ENCODE measurements around the gene LRRC56. TPM values are rescaled to one million over a fixed set of nuclear protein-coding genes. Genes with fewer than 3 reads are reported as not detected.
A peak's percentile ranks its signal among the peaks of the same experiment; 100 is the strongest.

LRRC56 gene
- total RNA-seq, 1 donor from 2014 or later: not detected

DNA sequence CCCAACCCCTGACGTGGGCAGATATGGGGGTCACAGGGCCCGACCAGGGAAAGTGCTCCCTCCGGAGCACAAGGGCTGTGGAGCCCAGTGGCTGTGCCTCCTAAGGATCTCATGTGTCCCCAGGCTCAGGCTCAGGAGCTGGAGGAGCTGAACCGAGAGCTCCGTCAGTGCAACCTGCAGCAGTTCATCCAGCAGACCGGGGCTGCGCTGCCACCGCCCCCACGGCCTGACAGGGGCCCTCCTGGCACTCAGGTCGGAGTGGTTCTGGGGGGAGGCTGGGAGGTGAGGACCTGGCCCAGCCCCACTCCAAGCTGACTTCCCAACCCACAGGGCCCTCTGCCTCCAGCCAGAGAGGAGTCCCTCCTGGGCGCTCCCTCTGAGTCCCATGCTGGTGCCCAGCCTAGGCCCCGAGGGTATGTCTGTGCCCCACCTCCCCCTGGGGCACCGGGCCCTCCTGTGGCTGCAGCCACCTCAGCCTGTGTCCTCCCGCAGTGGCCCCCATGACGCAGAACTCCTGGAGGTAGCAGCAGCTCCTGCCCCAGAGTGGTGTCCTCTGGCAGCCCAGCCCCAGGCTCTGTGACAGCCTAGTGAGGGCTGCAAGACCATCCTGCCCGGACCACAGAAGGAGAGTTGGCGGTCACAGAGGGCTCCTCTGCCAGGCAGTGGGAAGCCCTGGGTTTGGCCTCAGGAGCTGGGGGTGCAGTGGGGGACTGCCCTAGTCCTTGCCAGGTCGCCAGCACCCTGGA is 25.9 kb downstream of the LRRC56 start:
- Histone ChIP-seq H3K4me1 (peaks cover 5 to 14% of the 10 kb centered on the region in 2 donors), H3K4me3 (no peak overlapping the region), H3K27me3 (no peaks in the 10 kb centered on the region), H3K9me3 (no peaks in the 10 kb centered on the region), H3K36me3 (no peaks in the 10 kb centered on the region), H3K27ac (no peak overlapping the region)
- intact Hi-C loops (cut with DNase I): no loop called here
- TF ChIP-seq, protein P1, sequence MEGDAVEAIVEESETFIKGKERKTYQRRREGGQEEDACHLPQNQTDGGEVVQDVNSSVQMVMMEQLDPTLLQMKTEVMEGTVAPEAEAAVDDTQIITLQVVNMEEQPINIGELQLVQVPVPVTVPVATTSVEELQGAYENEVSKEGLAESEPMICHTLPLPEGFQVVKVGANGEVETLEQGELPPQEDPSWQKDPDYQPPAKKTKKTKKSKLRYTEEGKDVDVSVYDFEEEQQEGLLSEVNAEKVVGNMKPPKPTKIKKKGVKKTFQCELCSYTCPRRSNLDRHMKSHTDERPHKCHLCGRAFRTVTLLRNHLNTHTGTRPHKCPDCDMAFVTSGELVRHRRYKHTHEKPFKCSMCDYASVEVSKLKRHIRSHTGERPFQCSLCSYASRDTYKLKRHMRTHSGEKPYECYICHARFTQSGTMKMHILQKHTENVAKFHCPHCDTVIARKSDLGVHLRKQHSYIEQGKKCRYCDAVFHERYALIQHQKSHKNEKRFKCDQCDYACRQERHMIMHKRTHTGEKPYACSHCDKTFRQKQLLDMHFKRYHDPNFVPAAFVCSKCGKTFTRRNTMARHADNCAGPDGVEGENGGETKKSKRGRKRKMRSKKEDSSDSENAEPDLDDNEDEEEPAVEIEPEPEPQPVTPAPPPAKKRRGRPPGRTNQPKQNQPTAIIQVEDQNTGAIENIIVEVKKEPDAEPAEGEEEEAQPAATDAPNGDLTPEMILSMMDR (IDR thresholded peaks at IDR 0.05): no peak
- DNase-seq (ENCODE audit: low spot score in 2 of 2): no peak

DNA sequence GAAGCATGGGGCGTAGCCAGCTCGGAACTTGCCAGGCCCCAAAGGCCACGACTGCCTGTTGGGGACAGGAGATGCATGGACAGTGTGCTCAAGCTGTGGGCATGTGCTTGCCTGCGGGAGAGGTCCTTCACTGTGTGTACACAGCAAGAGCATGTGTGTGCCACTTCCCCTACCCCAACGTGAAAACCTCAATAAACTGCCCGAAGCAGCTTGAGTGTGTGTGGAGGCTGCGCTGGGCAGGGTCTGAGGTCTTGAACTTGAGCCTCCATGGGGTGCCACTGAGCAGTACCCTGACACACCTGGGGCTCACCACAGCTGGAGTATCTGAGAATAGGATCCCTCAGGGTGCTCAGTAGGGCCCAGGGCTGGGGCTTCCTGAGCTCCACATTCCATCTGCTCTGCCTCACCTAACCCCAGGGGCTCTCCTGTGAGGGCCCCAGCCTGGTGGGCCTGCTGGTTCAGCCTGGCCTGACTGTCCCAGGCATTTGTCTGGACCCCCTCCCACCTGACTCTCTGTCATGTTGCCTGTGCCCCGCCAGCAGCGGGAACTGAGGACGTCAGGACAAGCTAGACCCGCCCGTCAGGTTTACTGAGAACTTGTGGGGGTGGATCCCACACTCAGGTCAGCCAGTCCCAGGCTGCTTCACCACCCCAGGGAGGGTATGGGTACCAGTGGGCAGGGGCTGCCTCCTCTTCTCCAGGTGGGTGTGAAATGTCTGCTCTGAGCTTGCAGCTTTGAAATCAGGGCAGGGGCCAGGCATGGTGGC is 26.7 kb downstream of the LRRC56 start:
- TF ChIP-seq, protein P1 (IDR thresholded peaks at IDR 0.05): no peak
- H3K27ac ChIP-seq: no peak overlapping the region
- intact Hi-C loops (cut with DNase I): no loop called here
- H3K4me3 ChIP-seq: no peak overlapping the region
- no peaks in the 10 kb centered on the region for H3K36me3 ChIP-seq
- H3K27me3 ChIP-seq: no peaks in the 10 kb centered on the region
- H3K4me1 ChIP-seq: peaks cover 6 to 14% of the 10 kb centered on the region in 2 donors
- DNase-seq (ENCODE audit: low spot score in 2 of 2): no peak
- H3K9me3 ChIP-seq: no peaks in the 10 kb centered on the region

DNA sequence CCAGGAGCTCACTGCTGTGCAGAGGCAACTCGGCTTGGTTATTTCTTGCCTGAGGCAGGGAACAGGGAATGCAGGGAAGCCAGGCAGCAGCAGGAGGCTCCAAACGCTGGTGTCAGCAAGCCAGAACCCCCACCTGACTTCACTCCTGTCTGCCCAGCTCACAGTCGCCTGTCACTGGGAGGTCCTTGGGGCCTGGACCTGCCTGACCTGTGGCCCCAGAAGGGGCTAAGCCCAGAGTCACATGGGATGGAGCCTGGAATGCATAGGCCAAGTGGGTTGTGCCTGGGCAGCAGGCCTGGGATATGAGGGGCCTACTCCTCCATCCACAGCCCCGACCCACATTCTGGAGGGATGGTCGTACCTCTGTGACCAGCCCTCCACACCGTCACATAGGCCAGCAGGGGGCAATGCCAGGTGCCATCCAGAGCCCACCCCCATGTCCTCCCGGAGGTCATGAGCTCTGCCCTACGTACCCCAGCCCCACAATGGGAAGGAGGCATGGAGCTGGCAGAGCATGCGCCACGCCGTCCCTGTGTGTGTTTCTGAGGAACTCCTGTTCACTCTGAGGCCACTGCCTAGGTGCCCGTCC is 28.7 kb downstream of the LRRC56 start:
- no peak for DNase-seq (ENCODE audit: low spot score in 2 of 2)
- Histone ChIP-seq H3K9me3 (no peaks in the 10 kb centered on the region), H3K36me3 (no peaks in the 10 kb centered on the region), H3K4me3 (no peak overlapping the region), H3K4me1 (peaks cover 4 to 12% of the 10 kb centered on the region in 2 donors), H3K27me3 (no peaks in the 10 kb centered on the region), H3K27ac (no peak overlapping the region)
- TF ChIP-seq, protein P1 (IDR thresholded peaks at IDR 0.05): no peak
- intact Hi-C loops (cut with DNase I): no loop called here

DNA sequence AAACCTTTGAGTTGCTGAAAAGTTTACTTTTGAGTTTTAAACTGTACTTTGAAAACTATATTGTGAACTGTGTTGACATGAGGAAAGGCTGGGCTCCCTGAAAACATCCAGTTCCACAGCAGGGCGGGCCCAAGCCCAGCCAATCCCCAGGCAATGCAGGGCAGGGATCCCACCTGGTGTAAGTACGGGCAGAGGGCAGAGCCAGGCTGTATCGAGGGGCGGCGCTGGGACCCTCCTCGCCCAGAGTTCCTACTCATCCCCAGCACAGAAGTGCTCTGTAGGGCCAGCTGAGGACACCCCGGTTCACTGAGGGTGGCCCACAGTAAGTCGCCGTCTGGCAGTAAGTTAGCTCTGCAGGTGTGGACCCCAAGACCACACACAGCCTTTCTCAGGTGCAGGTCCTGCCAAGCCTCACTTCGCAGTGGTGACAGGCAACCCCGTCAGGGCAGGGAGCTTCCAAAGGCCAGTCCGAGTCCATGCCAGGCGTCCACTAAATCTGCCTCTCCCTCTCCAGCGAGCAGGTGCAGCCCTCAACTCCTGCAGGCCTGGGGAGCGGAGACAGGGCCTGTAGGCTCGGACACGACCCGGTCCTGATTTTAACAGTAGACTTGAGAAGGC is 29.8 kb downstream of the LRRC56 start:
- peak overlapping the region in 1 of 2 donors; percentile 76 for H3K4me3 ChIP-seq
- no peak for DNase-seq (ENCODE audit: low spot score in 2 of 2)
- intact Hi-C loops (cut with DNase I): no loop called here
- no peaks in the 10 kb centered on the region for H3K36me3 ChIP-seq
- H3K27me3 ChIP-seq: no peaks in the 10 kb centered on the region
- H3K4me1 ChIP-seq: peaks cover 4 to 9% of the 10 kb centered on the region in 2 donors
- TF ChIP-seq, protein P1 (IDR thresholded peaks at IDR 0.05): no peak
- peak overlapping the region; percentile 77 to 89 for H3K27ac ChIP-seq
- H3K9me3 ChIP-seq: no peaks in the 10 kb centered on the region

DNA sequence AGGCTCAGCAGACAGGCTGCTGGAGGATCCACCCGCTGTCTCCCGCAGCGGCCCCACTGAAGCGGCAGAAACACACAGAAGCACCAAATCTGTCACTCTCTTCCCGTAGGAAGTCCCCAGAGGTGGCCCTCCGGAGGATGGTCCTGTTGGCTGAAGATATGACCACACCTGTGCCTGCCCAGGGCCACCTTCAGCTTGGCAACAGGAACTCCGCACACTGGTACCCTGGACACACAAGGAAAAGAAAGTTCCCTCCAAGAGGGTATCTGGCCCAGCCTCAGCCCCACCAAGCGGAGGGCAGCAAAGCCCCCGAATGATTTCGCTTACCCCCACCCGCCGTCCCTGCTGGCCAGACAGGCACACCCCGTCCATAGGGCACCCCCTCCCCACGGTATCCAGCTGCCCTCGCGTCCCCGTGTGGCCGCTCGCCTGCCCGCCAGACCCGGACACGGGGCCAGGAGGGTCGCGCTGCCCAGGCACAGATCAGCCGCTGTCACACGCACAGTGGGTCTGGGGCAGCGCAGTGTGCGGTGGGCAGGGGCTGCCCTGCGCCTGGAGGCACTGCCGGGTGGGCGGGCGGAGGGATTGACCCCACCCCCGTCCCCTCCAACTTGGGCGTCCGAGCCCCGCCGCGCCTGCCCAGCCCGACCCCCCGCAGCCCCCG is 30.4 kb downstream of the LRRC56 start:
- no peaks in the 10 kb centered on the region for H3K36me3 ChIP-seq
- H3K27ac ChIP-seq: peak overlapping the region; percentile 77 to 89
- intact Hi-C loops (cut with DNase I): loop anchor here (1.0 to 2.0 kb wide), 4 partner anchors 7 to 179 kb away; partner anchors contain the start of genes HRAS, LMNTD2, PTDSS2 and RASSF7
- H3K27me3 ChIP-seq: no peaks in the 10 kb centered on the region
- H3K4me1 ChIP-seq: peaks cover 4 to 9% of the 10 kb centered on the region in 2 donors
- TF ChIP-seq, protein P1 (IDR thresholded peaks at IDR 0.05): no peak
- H3K4me3 ChIP-seq: peak overlapping the region; percentile 72 to 76
- no peaks in the 10 kb centered on the region for H3K9me3 ChIP-seq
- no peak for DNase-seq (ENCODE audit: low spot score in 2 of 2)
